ENCODE measurements around the gene THEMIS2.

The THEMIS2 gene

DNA sequence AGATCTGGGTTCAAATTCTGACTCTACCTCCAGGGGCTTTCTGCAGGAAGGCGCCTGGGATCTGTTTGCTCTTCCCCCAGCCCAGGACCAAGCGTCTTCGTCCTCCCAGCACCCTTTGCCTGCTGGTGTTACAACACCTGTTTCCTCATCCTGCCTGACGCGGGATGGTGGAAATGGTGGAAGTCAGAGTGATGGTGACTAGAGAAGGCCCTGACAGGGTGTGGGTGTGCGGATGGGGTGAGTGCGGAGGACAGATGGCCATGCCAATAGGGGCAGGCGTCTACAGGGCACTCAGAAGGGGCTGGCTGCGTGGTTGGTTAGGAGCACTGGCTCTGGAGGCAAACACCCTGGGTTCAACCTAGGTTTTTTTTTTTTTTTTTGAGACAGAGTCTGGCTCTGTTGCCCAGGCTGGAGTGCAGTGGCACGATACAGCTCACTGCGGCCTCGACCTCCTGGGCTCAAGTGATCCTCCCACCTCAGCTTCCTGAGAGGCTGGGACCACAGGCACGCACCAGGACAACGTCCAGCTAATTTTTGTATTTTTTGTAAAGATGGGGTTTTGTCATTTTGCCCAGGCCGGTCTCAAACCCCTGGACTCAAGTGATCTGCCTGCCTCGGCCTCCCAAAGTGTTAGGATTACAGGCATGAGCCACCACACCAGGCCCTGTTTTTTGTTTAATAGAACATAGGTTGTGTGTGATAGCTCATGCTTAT, 1.5 kb downstream of the THEMIS2 start:
- no peak overlapping the region for H3K4me3 ChIP-seq (ENCODE audit: low read length)
- DNase-seq (ENCODE audit: low read depth) = peak; percentile 23
- TF ChIP-seq, protein P1, sequence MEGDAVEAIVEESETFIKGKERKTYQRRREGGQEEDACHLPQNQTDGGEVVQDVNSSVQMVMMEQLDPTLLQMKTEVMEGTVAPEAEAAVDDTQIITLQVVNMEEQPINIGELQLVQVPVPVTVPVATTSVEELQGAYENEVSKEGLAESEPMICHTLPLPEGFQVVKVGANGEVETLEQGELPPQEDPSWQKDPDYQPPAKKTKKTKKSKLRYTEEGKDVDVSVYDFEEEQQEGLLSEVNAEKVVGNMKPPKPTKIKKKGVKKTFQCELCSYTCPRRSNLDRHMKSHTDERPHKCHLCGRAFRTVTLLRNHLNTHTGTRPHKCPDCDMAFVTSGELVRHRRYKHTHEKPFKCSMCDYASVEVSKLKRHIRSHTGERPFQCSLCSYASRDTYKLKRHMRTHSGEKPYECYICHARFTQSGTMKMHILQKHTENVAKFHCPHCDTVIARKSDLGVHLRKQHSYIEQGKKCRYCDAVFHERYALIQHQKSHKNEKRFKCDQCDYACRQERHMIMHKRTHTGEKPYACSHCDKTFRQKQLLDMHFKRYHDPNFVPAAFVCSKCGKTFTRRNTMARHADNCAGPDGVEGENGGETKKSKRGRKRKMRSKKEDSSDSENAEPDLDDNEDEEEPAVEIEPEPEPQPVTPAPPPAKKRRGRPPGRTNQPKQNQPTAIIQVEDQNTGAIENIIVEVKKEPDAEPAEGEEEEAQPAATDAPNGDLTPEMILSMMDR (IDR thresholded peaks at IDR 0.05; ENCODE audit: insufficient read depth, low read depth, low read length, missing control alignments) = no peak

DNA sequence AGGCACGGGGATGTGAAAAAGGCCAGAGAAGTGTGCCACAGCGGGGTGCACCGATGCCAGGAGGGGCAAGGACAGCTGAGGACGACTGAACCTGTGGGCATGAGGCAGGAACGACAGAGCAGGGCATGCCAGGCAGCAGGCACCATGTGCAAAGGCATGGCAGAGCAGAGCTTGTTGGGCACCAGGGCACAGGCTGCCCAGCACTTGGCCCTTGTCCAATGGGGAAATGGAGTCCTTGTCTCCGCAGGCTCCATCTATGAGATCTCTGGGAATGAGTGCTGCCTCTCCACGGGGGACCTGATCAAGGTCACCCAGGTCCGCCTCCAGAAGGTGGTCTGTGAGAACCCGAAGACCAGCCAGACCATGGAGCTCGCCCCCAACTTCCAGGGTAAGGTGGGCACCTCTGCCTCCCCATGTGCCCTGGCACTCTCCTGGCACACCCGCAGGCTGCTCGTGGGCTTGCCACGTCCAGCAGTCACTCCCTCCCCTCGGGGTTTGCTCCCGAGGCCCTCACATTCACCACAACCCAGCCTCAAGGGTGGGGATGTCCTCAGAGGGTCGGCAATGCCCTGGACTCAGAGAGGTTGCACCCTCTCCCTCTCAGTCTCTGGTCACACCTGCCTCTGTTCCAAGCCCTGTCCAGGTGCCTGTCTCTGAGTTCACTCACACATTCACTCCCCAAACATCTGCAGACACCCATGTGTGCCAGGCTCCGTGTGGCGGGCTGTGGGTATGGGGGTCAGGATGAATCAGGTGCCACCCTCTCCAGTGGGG, 4.2 kb downstream of the THEMIS2 start:
- no peak for DNase-seq (ENCODE audit: low read depth)
- TF ChIP-seq, protein P1 (IDR thresholded peaks at IDR 0.05; ENCODE audit: insufficient read depth, low read depth, low read length, missing control alignments) = no peak
- no peak overlapping the region for H3K4me3 ChIP-seq (ENCODE audit: low read length)

DNA sequence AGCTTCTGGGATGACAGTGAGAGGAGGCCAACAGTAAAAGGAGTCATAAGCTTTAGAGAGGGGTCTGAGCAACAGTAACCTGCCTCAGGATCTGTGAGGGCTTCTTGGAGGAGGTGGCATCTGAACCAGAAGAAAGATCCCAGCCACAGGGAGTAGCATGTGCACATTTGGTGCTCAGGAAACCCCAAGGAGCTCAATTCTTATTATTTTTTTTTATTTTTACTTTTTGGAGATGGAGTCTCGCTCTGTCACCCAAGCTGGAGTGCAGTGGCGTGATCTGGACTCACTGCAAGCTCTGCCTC, 4.7 kb downstream of the THEMIS2 start:
- no peak overlapping the region for H3K4me3 ChIP-seq (ENCODE audit: low read length)
- no peak for DNase-seq (ENCODE audit: low read depth)
- TF ChIP-seq, protein P1 (IDR thresholded peaks at IDR 0.05; ENCODE audit: insufficient read depth, low read depth, low read length, missing control alignments) = no peak

DNA sequence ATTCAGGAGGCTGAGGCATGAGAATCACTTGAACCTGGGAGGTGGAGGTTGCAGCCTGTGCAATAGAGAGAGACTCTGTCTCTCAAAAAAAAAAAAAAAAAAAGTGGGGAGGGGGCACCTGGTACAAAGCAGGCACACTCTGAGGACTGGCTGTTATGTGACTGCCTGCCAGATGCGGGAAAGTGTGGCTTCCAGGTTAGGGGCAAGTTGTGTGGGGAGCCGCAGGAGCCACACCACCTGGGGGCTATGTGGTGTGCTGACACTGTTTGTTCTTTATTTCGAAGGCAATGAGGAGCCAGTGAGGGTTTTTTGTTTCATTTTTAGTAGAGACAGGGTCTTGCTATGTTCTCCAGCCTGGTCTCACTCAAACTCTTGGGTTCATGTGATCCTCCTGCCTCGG, 5.7 kb downstream of the THEMIS2 start:
- no peak overlapping the region for H3K4me3 ChIP-seq (ENCODE audit: low read length)
- TF ChIP-seq, protein P1 (IDR thresholded peaks at IDR 0.05; ENCODE audit: insufficient read depth, low read depth, low read length, missing control alignments) = no peak
- DNase-seq (ENCODE audit: low read depth) = no peak

DNA sequence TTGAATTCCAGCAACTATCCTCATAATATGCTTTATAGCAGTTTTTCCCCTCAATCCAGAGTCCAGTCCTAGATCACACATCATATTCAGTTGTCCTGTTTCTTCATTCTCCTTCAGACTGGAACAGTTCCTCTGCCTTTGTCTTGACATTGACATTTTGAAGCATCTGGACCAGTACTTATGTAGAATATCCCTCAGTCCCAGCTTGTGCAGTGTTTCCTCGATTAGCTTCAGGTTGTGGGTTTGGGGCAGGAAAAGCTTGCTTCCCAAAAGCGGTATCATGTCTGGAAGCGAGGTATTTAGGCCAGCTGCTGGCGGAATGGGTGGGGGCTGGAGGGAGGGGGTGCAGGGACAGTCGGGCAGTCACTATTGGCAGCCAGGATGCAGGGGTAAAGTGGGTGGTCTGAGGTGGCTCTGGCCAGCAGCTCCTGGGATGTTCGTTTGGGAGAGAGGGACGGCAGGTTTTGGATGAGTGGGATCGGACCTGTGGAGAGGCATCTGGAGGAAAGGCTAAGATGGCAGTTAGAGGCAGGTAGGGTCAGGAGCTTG, 6.5 kb downstream of the THEMIS2 start:
- no peak for DNase-seq (ENCODE audit: low read depth)
- H3K4me3 ChIP-seq (ENCODE audit: low read length) = no peak overlapping the region
- TF ChIP-seq, protein P1 (IDR thresholded peaks at IDR 0.05; ENCODE audit: insufficient read depth, low read depth, low read length, missing control alignments) = no peak

DNA sequence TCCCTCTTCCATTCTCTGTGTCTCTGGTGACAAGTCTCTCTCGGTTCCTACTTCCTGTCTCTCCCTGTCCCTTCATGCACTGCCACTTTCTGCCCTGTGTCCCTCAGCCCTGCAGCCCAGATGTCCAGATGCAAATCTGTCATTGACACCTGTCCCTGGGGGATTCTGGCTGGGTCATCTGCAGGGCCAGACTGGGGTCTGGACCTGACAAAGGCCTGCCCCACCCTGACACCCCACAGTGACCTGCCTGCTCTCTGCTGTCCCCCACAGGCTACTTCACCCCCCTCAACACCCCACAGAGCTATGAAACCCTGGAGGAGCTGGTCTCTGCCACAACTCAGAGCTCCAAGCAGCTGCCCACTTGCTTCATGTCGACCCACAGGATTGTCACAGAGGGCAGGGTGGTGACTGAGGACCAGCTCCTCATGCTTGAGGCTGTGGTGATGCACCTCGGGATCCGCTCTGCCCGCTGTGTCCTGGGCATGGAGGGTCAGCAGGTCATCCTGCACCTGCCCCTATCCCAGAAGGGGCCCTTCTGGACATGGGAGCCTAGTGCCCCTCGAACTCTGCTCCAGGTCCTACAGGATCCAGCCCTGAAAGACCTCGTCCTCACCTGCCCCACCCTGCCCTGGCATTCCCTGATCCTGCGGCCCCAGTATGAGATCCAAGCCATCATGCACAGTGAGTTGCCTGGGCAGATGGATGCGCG, 7.2 kb downstream of the THEMIS2 start:
- no peak for DNase-seq (ENCODE audit: low read depth)
- TF ChIP-seq, protein P1 (IDR thresholded peaks at IDR 0.05; ENCODE audit: insufficient read depth, low read depth, low read length, missing control alignments) = no peak
- no peak overlapping the region for H3K4me3 ChIP-seq (ENCODE audit: low read length)

Measured in epithelial cell of esophagus (primary cell).